GM21825 (cell line): ENCODE results near the gene MRPL21.

Experiments
- ATAC-seq: cut with Tn5 transposase; IDR thresholded peaks from one replicate; pipeline ENCODE4 v1.9.1; 2021; ENCODE audit warnings: mild to moderate bottlenecking, moderate library complexity; ENCODE audit not compliant: unreplicated experiment

Gene MRPL21

DNA sequence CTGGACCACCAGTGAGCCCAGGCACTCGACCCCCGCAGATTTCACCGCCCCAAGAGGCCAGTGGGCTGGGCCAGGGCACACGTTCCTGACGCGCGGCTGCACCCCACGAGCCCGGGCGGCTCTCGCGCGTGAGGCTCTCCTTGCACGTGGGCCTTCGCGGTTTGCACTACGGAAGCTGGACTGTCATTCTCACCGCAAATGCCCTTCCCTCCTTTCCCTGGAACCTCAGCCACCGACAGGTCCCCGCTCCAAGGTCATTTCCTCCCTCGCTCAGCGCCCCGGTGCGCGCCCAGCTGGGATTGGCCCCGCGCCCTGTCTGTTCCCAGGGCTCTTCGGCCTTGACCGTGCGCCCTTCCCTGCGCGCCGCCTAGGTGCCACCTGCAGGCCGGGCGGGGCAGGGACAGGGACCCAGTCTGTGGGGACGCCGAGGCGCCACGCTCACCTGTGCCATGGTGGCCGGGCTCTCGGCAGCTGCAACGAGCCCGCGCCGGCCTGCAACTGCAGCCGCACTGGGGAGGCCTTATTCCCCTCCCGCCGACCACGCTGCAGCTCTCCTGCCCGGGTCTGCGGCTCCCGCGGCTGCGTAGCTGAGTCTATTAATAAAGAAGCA lies 59.8 kb downstream of the MRPL21 start:
- peak; percentile 44 for ATAC-seq

DNA sequence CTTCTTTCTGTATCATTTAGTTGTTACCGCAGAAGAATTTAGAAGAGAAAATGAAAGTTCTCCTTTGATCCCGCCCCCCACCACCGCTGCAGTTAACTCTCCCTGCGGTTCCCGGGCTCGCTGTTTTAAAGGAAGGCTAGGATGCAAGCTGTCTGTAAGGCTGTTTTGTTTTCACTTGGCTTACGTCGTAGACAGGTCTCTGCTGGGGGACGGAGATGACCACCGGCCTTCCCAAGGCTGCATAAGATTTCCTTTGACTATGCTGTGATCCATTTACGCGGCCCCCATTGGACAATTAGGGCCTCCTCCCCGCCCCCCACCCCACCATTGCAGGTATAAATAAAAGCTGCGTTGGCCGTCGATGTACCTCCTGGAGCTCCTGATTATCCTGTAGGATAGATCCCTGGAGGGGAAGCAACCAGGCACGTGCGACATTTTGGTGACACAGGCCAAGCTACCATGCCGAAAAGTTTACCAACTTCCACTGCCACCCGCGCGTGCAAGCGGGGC lies 60.5 kb downstream of the MRPL21 start:
- ATAC-seq, result no peak

DNA sequence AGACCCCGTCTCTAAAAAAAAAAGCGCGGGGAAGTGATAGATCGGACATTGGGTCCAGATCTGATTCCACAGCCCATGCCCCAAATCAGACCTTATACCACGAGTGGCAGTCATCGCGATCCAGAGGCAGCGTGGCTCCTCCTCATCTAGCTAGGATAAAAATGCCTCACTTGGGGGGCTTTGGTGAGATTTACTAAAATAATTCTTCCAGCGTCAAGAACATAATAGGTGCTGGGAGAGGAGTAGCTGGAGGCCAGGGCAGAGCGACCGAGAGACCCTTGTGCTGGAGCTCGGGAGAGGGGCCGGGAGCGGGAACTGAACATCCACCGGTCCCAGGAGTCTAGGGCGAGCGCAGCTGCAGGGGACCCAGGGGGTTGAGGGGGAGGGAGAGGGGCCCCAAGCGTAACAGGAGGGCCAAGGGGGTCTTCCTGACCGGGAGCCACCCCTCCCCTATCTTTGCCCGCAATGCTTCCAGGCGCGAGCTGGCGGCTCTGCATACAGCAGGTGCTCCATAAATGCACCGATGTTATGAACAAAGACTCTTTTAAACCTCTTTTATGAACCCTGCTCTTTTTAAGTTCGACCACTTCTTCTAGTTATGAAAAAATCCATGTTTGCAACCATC lies 61.1 kb downstream of the MRPL21 start:
- no peak for ATAC-seq

DNA sequence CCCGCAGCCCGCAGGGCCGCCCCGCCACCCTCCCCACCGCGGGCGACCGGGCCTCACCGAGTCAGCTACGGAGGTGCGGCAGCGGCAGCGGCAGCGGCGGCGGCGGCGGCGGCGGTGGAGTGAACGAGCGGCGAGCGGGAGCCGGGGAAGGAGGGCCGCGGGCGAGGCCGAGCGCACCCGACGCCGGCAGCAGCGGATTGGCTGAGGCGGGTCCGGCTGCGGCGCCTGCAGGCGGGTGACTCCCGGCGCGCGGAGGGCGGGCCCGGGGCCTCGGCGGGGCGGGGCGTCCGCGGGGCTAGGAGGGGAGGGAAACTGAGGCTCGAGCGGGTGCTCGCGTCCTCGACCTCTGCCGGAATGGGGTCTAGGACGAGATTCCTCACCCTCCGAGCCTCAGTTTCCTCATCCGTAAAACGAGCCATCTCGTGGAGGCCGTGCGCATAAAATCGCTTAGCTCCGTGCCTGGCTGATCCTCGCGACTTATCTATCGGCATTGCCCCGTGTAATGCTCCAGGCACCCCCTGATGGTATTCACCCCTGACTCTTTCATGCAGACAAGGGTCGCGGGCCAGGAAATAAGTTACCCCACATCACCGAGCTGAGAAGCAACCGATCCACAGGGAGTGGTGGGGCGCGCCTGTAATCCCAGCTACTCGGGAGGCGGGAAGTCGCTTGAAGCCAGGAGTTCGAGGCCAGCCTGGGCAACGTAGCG lies 61.8 kb downstream of the MRPL21 start, which contains the start of gene CPT1A:
TSS of gene CPT1A (minus strand) at position 199 of the 709 bp plus-strand sequence. CDS start 26,442 bp downstream, outside the sequence.
- ATAC-seq, result peak; percentile 28
